Osteoblast (primary cell): ENCODE results near the gene SLC6A14. TPM values are rescaled to one million over a fixed set of nuclear protein-coding genes. Genes with fewer than 3 reads are reported as not detected.

Source experiments
- DNase-seq: peaks from one replicate; pipeline ENCODE4 v3.0.0; 2011; ENCODE audit warnings: low spot score, mixed read lengths; ENCODE audit not compliant: insufficient read length; ENCODE audit errors: missing footprints
- H2AFZ ChIP-seq: 2 replicates; pipeline ENCODE4 v1.6.0; 2011; ENCODE audit warnings: mild to moderate bottlenecking, low read length
- H3K27ac ChIP-seq: 2 replicates; pipeline ENCODE4 v1.5.1; 2011; ENCODE audit warnings: mild to moderate bottlenecking, low read depth, low read length, moderate library complexity
- H3K27me3 ChIP-seq: 2 replicates; pipeline ENCODE4 v1.6.0; 2012; ENCODE audit warnings: mild to moderate bottlenecking, control low read depth, inconsistent platforms, low read length, moderate library complexity; ENCODE audit not compliant: insufficient read depth
- H3K36me3 ChIP-seq: 2 replicates; pipeline ENCODE4 v1.5.1; 2011; ENCODE audit warnings: mild to moderate bottlenecking, low read length, control low read depth, moderate library complexity; ENCODE audit not compliant: insufficient read depth
- H3K4me1 ChIP-seq: 2 replicates; pipeline ENCODE4 v1.5.1; 2011; ENCODE audit warnings: mild to moderate bottlenecking, low read length, control low read depth, moderate library complexity; ENCODE audit not compliant: insufficient read depth
- H3K4me2 ChIP-seq: 2 replicates; pipeline ENCODE4 v1.6.0; 2011; ENCODE audit warnings: mild to moderate bottlenecking, low read length; ENCODE audit not compliant: insufficient read depth
- H3K4me3 ChIP-seq: fragments of 200-600 bp; sonication (generic); 3 replicates; pipeline ENCODE4 v1.5.1; 2012; ENCODE audit warnings: mild to moderate bottlenecking, low read length, inconsistent platforms; ENCODE audit not compliant: insufficient read depth
- H3K79me2 ChIP-seq: 2 replicates; pipeline ENCODE4 v1.6.0; 2012; ENCODE audit warnings: mild to moderate bottlenecking, low read length, control low read depth, inconsistent platforms; ENCODE audit not compliant: insufficient read depth
- H3K9me3 ChIP-seq: 2 replicates; pipeline ENCODE4 v1.5.1; 2011; ENCODE audit warnings: low read depth, low read length, control low read depth
- H4K20me1 ChIP-seq: 2 replicates; pipeline ENCODE4 v1.6.0; 2012; ENCODE audit warnings: mild to moderate bottlenecking, low read length, control low read depth; ENCODE audit not compliant: insufficient read depth
- small RNA-seq: library from RNA; depleted of rRNA; stranded (forward); fragments of <200 nt; gene quantifications from one replicate; pipeline ENCODE3, GENCODE V24; 2012
- total RNA-seq: library from RNA; depleted of rRNA; stranded (reverse); fragments of >200 nt; gene quantifications from 2 replicates; pipeline ENCODE4 v1.2.3, GENCODE V29; 2012
- TF ChIP-seq, protein P1 (sequence below): IDR thresholded peaks from 2 replicates; pipeline ENCODE4 v1.5.1; 2011; ENCODE audit warnings: mild to moderate bottlenecking, low read depth, low read length, moderate library complexity; ENCODE audit errors: extremely low read depth

The SLC6A14 gene
- total RNA-seq, 1 donor: not detected

DNA sequence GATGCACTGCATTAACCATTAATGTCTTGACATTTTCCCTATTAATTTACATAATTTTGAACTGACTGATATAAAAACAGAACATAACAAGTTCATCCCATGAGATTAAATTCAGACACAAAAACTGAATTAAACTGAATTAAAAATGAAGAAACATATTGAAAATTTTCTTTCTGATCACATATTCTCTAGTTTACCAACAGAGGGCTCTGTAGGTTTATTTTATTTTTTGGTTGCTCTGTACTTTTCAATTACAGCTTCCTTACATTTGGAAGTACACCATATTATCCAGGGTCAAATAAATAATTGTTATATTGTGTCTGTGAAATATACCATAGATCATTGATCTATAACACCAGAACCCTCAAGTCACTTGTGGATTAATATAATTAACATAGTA is 53.7 kb downstream of the SLC6A14 start:
- Histone ChIP-seq H4K20me1 (no peaks in the 10 kb centered on the region), H3K9me3 (no peaks in the 10 kb centered on the region), H3K36me3 (no peaks in the 10 kb centered on the region), H3K4me2 (no peak overlapping the region), H3K4me1 (no peaks in the 10 kb centered on the region), H3K79me2 (no peaks in the 10 kb centered on the region), H3K27ac (no peak overlapping the region), H2AFZ (no peak overlapping the region), H3K4me3 (no peak overlapping the region), H3K27me3 (no peaks in the 10 kb centered on the region)
- DNase-seq: no peak
- TF ChIP-seq, protein P1, sequence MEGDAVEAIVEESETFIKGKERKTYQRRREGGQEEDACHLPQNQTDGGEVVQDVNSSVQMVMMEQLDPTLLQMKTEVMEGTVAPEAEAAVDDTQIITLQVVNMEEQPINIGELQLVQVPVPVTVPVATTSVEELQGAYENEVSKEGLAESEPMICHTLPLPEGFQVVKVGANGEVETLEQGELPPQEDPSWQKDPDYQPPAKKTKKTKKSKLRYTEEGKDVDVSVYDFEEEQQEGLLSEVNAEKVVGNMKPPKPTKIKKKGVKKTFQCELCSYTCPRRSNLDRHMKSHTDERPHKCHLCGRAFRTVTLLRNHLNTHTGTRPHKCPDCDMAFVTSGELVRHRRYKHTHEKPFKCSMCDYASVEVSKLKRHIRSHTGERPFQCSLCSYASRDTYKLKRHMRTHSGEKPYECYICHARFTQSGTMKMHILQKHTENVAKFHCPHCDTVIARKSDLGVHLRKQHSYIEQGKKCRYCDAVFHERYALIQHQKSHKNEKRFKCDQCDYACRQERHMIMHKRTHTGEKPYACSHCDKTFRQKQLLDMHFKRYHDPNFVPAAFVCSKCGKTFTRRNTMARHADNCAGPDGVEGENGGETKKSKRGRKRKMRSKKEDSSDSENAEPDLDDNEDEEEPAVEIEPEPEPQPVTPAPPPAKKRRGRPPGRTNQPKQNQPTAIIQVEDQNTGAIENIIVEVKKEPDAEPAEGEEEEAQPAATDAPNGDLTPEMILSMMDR: peak; percentile 26

DNA sequence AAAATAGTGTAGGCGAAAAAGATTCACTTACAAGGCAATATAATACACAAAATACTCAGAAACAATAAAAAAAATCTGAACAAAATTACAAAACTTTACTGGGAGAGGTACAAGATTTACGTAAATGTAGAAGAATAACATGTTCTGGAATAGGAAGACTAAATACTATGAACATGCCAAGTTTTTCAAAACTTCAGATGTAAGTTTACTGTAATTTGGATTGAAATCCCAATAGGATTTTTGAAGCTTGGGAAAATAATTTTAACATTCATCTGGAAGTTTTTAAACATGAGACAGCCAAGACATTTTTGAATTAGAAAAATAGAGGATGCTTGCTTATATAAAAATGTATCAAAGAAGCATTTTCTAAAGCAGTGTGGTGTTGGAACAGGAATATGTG is 56.9 kb downstream of the SLC6A14 start:
- Histone ChIP-seq H4K20me1 (no peaks in the 10 kb centered on the region), H3K36me3 (no peaks in the 10 kb centered on the region), H2AFZ (no peak overlapping the region), H3K4me2 (no peak overlapping the region), H3K27me3 (no peaks in the 10 kb centered on the region), H3K79me2 (no peaks in the 10 kb centered on the region), H3K4me3 (no peak overlapping the region), H3K9me3 (no peaks in the 10 kb centered on the region), H3K27ac (no peak overlapping the region), H3K4me1 (no peaks in the 10 kb centered on the region)
- no peak for DNase-seq
- TF ChIP-seq, protein P1: no peak

DNA sequence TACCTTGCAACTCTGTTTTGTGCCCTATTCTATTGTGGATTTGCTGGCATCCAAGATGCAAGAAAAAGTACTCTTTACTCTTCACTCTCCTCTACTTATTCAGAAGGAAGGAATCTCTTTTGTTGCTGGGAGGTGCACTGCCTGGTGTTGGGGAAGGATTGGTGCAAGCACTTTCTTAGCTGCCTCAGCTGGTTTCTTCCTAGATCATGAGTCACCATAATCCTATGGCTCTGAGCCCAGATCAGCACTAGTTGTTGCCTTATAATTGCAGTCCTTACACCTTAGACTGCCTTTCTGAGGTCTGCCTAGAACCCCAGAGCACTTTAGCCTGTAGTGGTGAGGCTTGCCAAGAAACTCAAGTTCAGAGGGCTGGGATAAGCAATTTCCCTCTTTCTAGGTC is 63.4 kb downstream of the SLC6A14 start:
- no peak overlapping the region for H3K4me3 ChIP-seq
- TF ChIP-seq, protein P1: no peak
- H3K4me2 ChIP-seq: no peak overlapping the region
- H2AFZ ChIP-seq: no peak overlapping the region
- no peak overlapping the region for H3K27ac ChIP-seq
- H3K36me3 ChIP-seq: no peaks in the 10 kb centered on the region
- no peaks in the 10 kb centered on the region for H3K27me3 ChIP-seq
- H3K9me3 ChIP-seq: no peaks in the 10 kb centered on the region
- H3K79me2 ChIP-seq: no peaks in the 10 kb centered on the region
- H3K4me1 ChIP-seq: no peaks in the 10 kb centered on the region
- no peaks in the 10 kb centered on the region for H4K20me1 ChIP-seq
- no peak for DNase-seq

Small RNA genes lying within 50 kb of the gene (small RNA-seq; reads per million reads assigned to genes)
- gene RNU6-154P: not detected

Other genes starting within 250 kb of the SLC6A14 start
- gene CT83, start 26.4 kb downstream of the SLC6A14 start, total RNA-seq: not detected in 2 replicates